Measurements from ENCODE around the gene CTXN1. TPM values are rescaled to one million over a fixed set of nuclear protein-coding genes. Genes with fewer than 3 reads are reported as not detected.
A peak's percentile ranks its signal among the peaks of the same experiment; 100 is the strongest.
"Not testable (repeated sequence)": the region's sequence is repeated elsewhere in the genome, so short reads cannot be mapped to it uniquely, and the experiment has no call there.

The CTXN1 gene
- total and polyA plus RNA-seq, 7 donors = 0.04 to 0.30 (median 0.25) TPM; not detected in 4

- H3K9me3 ChIP-seq = no peaks in the 10 kb centered on the region
- peaks cover 26% of the 10 kb centered on the region for H3K4me1 ChIP-seq
- WGBS, 3 donors = 44 to 50% (median 48%) methylated on average over 15 to 17 of the region's 17 CpGs
- no peak for TF ChIP-seq CTCF (IDR thresholded peaks at IDR 0.05)
- H3K36me3 ChIP-seq (ENCODE audit: insufficient read depth in 1 of 2, low read depth in 1 of 2) = peaks cover 3 to 15% of the 10 kb centered on the region in 2 donors
- ATAC-seq (no peak), DNase-seq (peak in 1 of 2 donors; percentile 66)
- peaks cover 0 to 14% (median 0%) of the 10 kb centered on the region in 3 donors for H3K27me3 ChIP-seq (ENCODE audit: insufficient read depth in 3 of 3, low read length in 2 of 3)
- H3K27ac ChIP-seq = peak overlapping the region; percentile 70
- intact Hi-C loops (cut with DNase I) = no loop called here
- H3K4me3 ChIP-seq = peak overlapping the region; percentile 61
Observed at GRCh38 chr19:7921302-7921966, 4.5 kb downstream of the CTXN1 start.

- Histone ChIP-seq H3K27me3 (ENCODE audit: insufficient read depth in 3 of 3, low read length in 2 of 3) (peaks cover 0 to 14% (median 0%) of the 10 kb centered on the region in 3 donors), H3K27ac (peak overlapping the region; percentile 74), H3K4me1 (peaks cover 24% of the 10 kb centered on the region), H3K36me3 (ENCODE audit: insufficient read depth in 1 of 2, low read depth in 1 of 2) (peaks cover 3 to 15% of the 10 kb centered on the region in 2 donors), H3K4me3 (peak overlapping the region; percentile 82), H3K9me3 (no peaks in the 10 kb centered on the region)
- 1 to 2% (median 1%) methylated on average over 37 to 62 of the region's 62 CpGs for WGBS, 3 donors
- TF ChIP-seq CTCF (IDR thresholded peaks at IDR 0.05) = no peak
- peak; percentile 100 for DNase-seq
- intact Hi-C loops (cut with DNase I) = no loop called here
- peak; percentile 83 to 86 (median 86) for ATAC-seq
Observed at GRCh38 chr19:7920519-7921301, 5.2 kb downstream of the CTXN1 start.

GRCh38 chr19:7919610-7920518, 6.1 kb downstream of the CTXN1 start, which contains the start of gene SNAPC2:
SNAPC2 (plus strand) TSS chr19:7920338; CDS start chr19:7920367, 29 bp downstream.
- H3K27ac ChIP-seq = peak within 1 kb of the TSS; percentile 74
- H3K36me3 ChIP-seq (ENCODE audit: insufficient read depth in 1 of 2, low read depth in 1 of 2) = peaks cover 3 to 15% of the 10 kb centered on the region in 2 donors
- intact Hi-C loops (cut with DNase I) = no loop called here
- ATAC-seq (peak; percentile 75 to 78 (median 76)), DNase-seq (peak; percentile 98)
- H3K4me1 ChIP-seq = peaks cover 24% of the 10 kb centered on the region
- 5 to 7% (median 6%) methylated on average over 60 to 62 of the region's 62 CpGs for WGBS, 3 donors
- peaks cover 0 to 14% (median 2%) of the 10 kb centered on the region in 3 donors for H3K27me3 ChIP-seq (ENCODE audit: insufficient read depth in 3 of 3, low read length in 2 of 3)
- no peaks in the 10 kb centered on the region for H3K9me3 ChIP-seq
- TF ChIP-seq CTCF (IDR thresholded peaks at IDR 0.05) = no peak
- peak within 1 kb of the TSS; percentile 82 for H3K4me3 ChIP-seq

DNA sequence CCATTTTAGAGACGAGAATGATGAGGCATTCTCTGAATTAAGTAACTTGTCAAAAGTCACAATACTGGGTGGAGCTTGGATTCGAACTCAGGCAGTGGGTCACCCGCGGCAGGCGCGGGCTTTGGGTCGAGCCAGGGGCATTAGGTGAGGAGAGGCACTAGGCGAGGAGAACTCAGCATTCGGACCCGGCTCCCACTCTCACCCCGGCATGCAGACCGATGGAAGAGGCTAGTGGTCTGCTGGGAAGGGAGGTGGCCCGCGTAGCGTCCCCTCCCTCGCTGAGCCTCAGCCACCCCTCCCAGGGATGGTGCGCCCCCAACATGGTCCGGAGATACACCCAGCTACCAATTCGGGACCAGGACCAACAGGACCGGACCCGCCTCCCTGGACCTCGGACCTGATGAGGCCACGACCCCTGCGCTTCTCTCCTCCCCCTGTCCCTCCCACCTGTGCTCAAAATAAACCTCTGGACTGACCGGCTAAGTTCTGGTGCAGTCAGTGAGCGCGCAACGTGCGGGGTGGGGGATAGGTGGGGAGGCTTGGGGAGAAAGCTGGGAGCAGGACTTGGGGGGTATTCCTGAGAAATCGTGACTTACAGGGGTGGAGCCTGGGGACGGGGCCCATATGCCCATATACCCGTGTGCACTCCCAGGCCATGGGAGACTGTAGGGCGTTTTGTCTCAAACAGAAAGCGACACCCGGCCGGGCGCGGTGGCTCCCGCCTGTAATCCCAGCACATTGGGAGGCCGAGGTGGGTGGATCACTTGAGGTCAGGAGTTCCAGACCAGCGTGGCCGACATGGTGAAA, 7.1 kb downstream of the CTXN1 start:
- Histone ChIP-seq H3K27me3 (ENCODE audit: insufficient read depth in 3 of 3, low read length in 2 of 3) (peaks cover 0 to 14% (median 5%) of the 10 kb centered on the region in 3 donors), H3K27ac (peak overlapping the region; percentile 74), H3K4me1 (peaks cover 24% of the 10 kb centered on the region), H3K4me3 (peak overlapping the region; percentile 82), H3K9me3 (no peaks in the 10 kb centered on the region), H3K36me3 (ENCODE audit: insufficient read depth in 1 of 2, low read depth in 1 of 2) (peaks cover 3 to 15% of the 10 kb centered on the region in 2 donors)
- ATAC-seq = no peak
- intact Hi-C loops (cut with DNase I) = no loop called here
- 44 to 47% (median 44%) methylated on average over 41 to 42 of the region's 42 CpGs for WGBS, 3 donors
- TF ChIP-seq CTCF (IDR thresholded peaks at IDR 0.05) = no peak
- no peak for DNase-seq

GRCh38 chr19:7918062-7918614, 7.8 kb downstream of the CTXN1 start:
- Histone ChIP-seq H3K27ac (peak overlapping the region; percentile 75), H3K36me3 (ENCODE audit: insufficient read depth in 1 of 2, low read depth in 1 of 2) (peaks cover 3 to 15% of the 10 kb centered on the region in 2 donors), H3K4me1 (peaks cover 24% of the 10 kb centered on the region), H3K4me3 (peak overlapping the region; percentile 82), H3K27me3 (ENCODE audit: insufficient read depth in 3 of 3, low read length in 2 of 3) (peaks cover 0 to 14% (median 5%) of the 10 kb centered on the region in 3 donors)
- ATAC-seq; DNase-seq; intact Hi-C loops (cut with DNase I); H3K9me3 ChIP-seq: not testable (repeated sequence)
- WGBS, 3 donors = 37 to 50% (median 38%) methylated on average over 22 to 29 of the region's 29 CpGs

Measured in psoas muscle (tissue), 8 donors.